Naive thymus-derived CD4-positive, alpha-beta T cell (primary cell): ENCODE measurements around the gene REX1BD. TPM values are rescaled to one million over a fixed set of nuclear protein-coding genes. Genes with fewer than 3 reads are reported as not detected.

Experiments used
- ATAC-seq: fragments of 150-1000 bp; cut with Tn5 transposase; 2 replicates; pipeline ENCODE4 v1.10.0; 2021; ENCODE audit warnings: mild to moderate bottlenecking, moderate library complexity
- CTCF ChIA-PET: fragments of 350-600 bp; sonication (Branson Sonifier 250); formaldehyde crosslinking; loops from one replicate; lab custom pipeline; 2021; ENCODE audit warnings: antibody characterized with exemption; lab: Charles Lee
- POLR2A ChIA-PET: fragments of 350-600 bp; sonication (Branson Sonifier 250); formaldehyde crosslinking; loops from one replicate; lab custom pipeline; 2021; ENCODE audit warnings: antibody characterized with exemption, inconsistent platforms; lab: Charles Lee
- DNase-seq, 9 donors: peaks; one replicate each; pipeline versions ENCODE4 v3.0.0 to v3.0.0-alpha.2; 2020 to 2022; ENCODE audit warnings: mixed read lengths in 1 of 9
- H3K27ac ChIP-seq: one replicate; pipeline ENCODE4 v1.7.0; 2013; ENCODE audit warnings: mild to moderate bottlenecking, low read depth, low read length, moderate library complexity
- H3K27me3 ChIP-seq, 2 donors: one replicate each; pipeline ENCODE4 v1.7.0; 2013; ENCODE audit warnings: low read length in 2 of 2, mild to moderate bottlenecking in 2 of 2, moderate library complexity in 2 of 2; ENCODE audit not compliant: control insufficient read depth in 2 of 2, insufficient read depth in 2 of 2
- H3K36me3 ChIP-seq, 3 experiments: 1 replicate in 2 of 3; 2 replicates in 1 of 3; pipeline ENCODE4 v1.7.0; 2013; ENCODE audit warnings: low read length in 3 of 3, mild to moderate bottlenecking in 3 of 3, moderate library complexity in 1 of 3; ENCODE audit not compliant: insufficient read depth in 3 of 3, control insufficient read depth in 2 of 3
- H3K4me1 ChIP-seq, 2 donors: one replicate each; pipeline ENCODE4 v1.7.0; 2013; ENCODE audit warnings: low read length in 2 of 2, mild to moderate bottlenecking in 2 of 2, moderate library complexity in 1 of 2; ENCODE audit not compliant: control insufficient read depth in 2 of 2, insufficient read depth in 2 of 2
- H3K4me3 ChIP-seq: 2 replicates; pipeline ENCODE4 v1.7.0; 2013; ENCODE audit warnings: mild to moderate bottlenecking, low read length
- H3K9me3 ChIP-seq, 3 experiments: 1 replicate in 2 of 3; 2 replicates in 1 of 3; pipeline ENCODE4 v1.7.0; 2013; ENCODE audit warnings: low read length in 3 of 3; ENCODE audit not compliant: control insufficient read depth in 2 of 3
- H3K27ac Mint-ChIP-seq, 9 donors: one replicate each; pipeline ENCODE4 v1.8.0; 2020 to 2022; ENCODE audit warnings: mixed read lengths in 9 of 9, mild to moderate bottlenecking in 8 of 9, moderate library complexity in 5 of 9, inconsistent platforms in 2 of 9
- H3K27me3 Mint-ChIP-seq, 5 donors: one replicate each; pipeline ENCODE4 v1.8.0; 2021 to 2022; ENCODE audit warnings: mixed read lengths in 5 of 5, mild to moderate bottlenecking in 1 of 5
- H3K36me3 Mint-ChIP-seq, 5 donors: one replicate each; pipeline ENCODE4 v1.8.0; 2020 to 2022; ENCODE audit warnings: mixed read lengths in 5 of 5, mild to moderate bottlenecking in 3 of 5, inconsistent platforms in 1 of 5
- H3K4me1 Mint-ChIP-seq, 7 donors: one replicate each; pipeline ENCODE4 v1.8.0; 2020 to 2022; ENCODE audit warnings: mixed read lengths in 7 of 7, mild to moderate bottlenecking in 3 of 7, inconsistent platforms in 1 of 7
- H3K4me3 Mint-ChIP-seq, 10 donors: one replicate each; pipeline ENCODE4 v1.8.0; 2020 to 2022; ENCODE audit warnings: mild to moderate bottlenecking in 10 of 10, mixed read lengths in 10 of 10, moderate library complexity in 6 of 10, inconsistent platforms in 2 of 10
- H3K9me3 Mint-ChIP-seq, 11 donors: one replicate each; pipeline ENCODE4 v1.8.0; 2020 to 2022; ENCODE audit warnings: mixed read lengths in 11 of 11, mild to moderate bottlenecking in 4 of 11, inconsistent platforms in 1 of 11, moderate library complexity in 1 of 11
- intact Hi-C, 2 donors: fragments of 100-400 bp; cut with micrococcal nuclease; formaldehyde crosslinking; loops; one replicate each; pipeline ENCODE4 v1.15.1; 2023
- polyA plus RNA-seq, 2 donors: library from polyadenylated mRNA; unstranded; fragments of 300-500 nt; fragmentation: Illumina TruSeq; gene quantifications; one replicate each; pipeline ENCODE4 v1.2.3, GENCODE V29; 2021
- total RNA-seq, 6 experiments: library from RNA in 5 of 6; stranded (reverse) in 5 of 6; gene quantifications; 1 replicate in 5 of 6; 2 replicates in 1 of 6; pipeline ENCODE4 v1.2.3 and lab custom pipeline; 2021 to 2026

Gene REX1BD
- total and polyA plus RNA-seq, 7 experiments from 2014 or later, result 83.9 to 197 (median 151) TPM

DNA sequence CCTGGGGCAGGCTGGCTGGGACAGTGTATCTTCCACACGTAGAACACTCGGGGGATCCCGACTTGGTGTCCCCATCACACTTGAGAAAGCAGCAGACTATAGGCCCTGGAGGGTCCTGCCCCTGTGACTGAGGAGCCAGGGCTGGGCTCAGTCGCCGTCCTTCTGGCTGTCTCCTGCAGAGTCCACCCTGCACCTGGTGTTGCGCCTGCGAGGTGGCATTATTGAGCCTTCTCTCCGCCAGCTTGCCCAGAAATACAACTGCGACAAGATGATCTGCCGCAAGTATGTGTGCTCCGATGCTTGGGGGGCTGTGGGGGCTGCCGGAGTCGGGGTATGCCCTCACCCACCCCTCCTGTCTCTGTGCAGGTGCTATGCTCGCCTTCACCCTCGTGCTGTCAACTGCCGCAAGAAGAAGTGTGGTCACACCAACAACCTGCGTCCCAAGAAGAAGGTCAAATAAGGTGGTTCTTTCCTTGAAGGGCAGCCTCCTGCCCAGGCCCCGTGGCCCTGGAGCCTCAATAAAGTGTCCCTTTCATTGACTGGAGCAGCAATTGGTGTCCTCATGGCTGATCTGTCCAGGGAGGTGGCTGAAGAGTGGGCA lies 13.8 kb upstream of the REX1BD start:
- Histone ChIP-seq H3K9me3 (no peaks in the 10 kb centered on the region), H3K27ac (no peak overlapping the region), H3K4me3 (no peak overlapping the region), H3K27me3 (no peaks in the 10 kb centered on the region), H3K36me3 (peaks cover 14 to 55% (median 30%) of the 10 kb centered on the region in 3 experiments), H3K4me1 (peaks cover 17% of the 10 kb centered on the region in 2 donors)
- H3K27me3 Mint-ChIP-seq, result peaks cover 0 to 2% (median 0%) of the 10 kb centered on the region in 5 donors
- DNase-seq, result no peak
- peak overlapping the region in 5 of 10 donors; percentile 12 to 58 (median 48) for H3K4me3 Mint-ChIP-seq
- ATAC-seq, result no peak
- CTCF ChIA-PET, result no interaction called here
- H3K27ac Mint-ChIP-seq, result peak overlapping the region in 3 of 9 donors; percentile 46 to 81 (median 55)
- intact Hi-C loops, result loop anchor here in 1 of 2 donors (10.0 kb wide), 1 partner anchor 100 kb away; no protein-coding TSS in a partner anchor
- H3K4me1 Mint-ChIP-seq, result peaks cover 14 to 38% (median 25%) of the 10 kb centered on the region in 7 donors
- peaks cover 0 to 2% (median 0%) of the 10 kb centered on the region in 11 donors for H3K9me3 Mint-ChIP-seq
- POLR2A ChIA-PET, result interaction anchor here (1.8 kb wide), 1 partner anchor 344 kb away, joined by 4 read pairs; the partner anchor contains the start of genes COPE and DDX49
- peaks cover 0 to 31% (median 13%) of the 10 kb centered on the region in 5 donors for H3K36me3 Mint-ChIP-seq

DNA sequence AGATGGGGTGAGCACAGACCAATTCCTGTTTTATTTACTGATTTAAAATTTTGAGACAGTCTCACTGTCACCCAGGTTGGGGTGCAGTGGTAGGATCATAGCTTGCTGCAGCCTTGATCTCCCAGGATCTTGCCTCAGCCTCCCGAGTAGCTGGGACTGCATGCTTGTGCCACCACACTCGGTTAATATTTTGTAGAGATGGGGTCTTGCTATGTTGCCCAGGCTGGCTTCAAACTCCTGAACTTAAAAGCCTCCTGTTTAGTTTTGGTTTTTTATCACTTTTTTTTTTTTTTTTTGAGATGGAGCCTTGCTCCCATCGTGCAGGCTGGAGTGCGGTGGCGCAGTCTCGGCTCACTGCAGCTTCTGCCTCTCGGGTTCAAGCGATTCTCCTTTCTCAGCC lies 12.2 kb upstream of the REX1BD start:
- Mint-ChIP-seq H3K27ac (no peak overlapping the region), H3K9me3 (peaks cover 0 to 2% (median 0%) of the 10 kb centered on the region in 11 donors), H3K4me3 (no peak overlapping the region), H3K27me3 (peaks cover 0 to 2% (median 0%) of the 10 kb centered on the region in 5 donors), H3K4me1 (peaks cover 12 to 35% (median 22%) of the 10 kb centered on the region in 7 donors), H3K36me3 (peaks cover 0 to 26% (median 13%) of the 10 kb centered on the region in 5 donors)
- Histone ChIP-seq H3K4me3 (no peak overlapping the region), H3K36me3 (peaks cover 14 to 55% (median 30%) of the 10 kb centered on the region in 3 experiments), H3K4me1 (peaks cover 17% of the 10 kb centered on the region in 2 donors), H3K27me3 (no peaks in the 10 kb centered on the region), H3K27ac (no peak overlapping the region), H3K9me3 (no peaks in the 10 kb centered on the region)
- ATAC-seq (no peak), DNase-seq (no peak)
- ChIA-PET CTCF (interaction anchor here (0.6 kb wide), 1 partner anchor 404 kb away, joined by 4 read pairs; no protein-coding TSS in a partner anchor), POLR2A (interaction anchor here (0.7 to 0.9 kb wide), 2 partner anchors 12 to 50 kb away, joined by 3 to 4 read pairs; partner anchors contain the start of gene REX1BD)
- intact Hi-C loops, result loop anchor here in 1 of 2 donors (10.0 kb wide), 1 partner anchor 102 kb away; no protein-coding TSS in a partner anchor

DNA sequence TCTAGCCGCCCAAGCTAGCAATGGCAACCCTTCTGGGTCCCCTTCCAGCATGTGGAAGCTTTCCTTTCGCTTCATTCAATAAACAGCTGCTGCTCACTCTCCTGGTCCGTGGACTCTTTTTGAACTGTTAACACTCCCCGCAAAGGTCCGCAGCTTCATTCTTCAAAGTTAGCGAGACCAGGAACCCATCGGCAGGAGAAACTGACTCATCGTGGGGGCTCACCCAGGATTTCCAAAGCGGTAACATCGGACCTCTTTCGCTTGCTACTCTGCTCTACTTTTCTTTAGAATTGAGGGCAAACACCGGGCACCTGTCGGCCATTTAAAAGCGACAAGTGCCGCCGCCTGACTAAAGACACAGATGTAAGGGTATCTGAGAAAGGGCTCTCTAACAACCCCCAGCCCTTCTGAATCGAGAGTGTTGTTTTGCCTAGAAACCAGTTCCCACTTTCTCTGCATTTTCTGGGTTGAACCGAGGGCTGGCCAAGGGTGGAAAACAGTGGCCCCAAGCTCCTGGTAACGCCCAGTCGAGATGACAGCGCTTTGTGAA lies 11.2 kb upstream of the REX1BD start:
- Mint-ChIP-seq H3K36me3 (peaks cover 0 to 25% (median 13%) of the 10 kb centered on the region in 5 donors), H3K9me3 (peaks cover 0 to 2% (median 0%) of the 10 kb centered on the region in 11 donors), H3K4me3 (no peak overlapping the region), H3K27me3 (no peaks in the 10 kb centered on the region), H3K27ac (peak overlapping the region in 1 of 9 donors; percentile 67), H3K4me1 (peaks cover 6 to 24% (median 12%) of the 10 kb centered on the region in 7 donors)
- peaks cover 14 to 51% (median 30%) of the 10 kb centered on the region in 3 experiments for H3K36me3 ChIP-seq
- DNase-seq (no peak), ATAC-seq (no peak)
- H3K27ac ChIP-seq, result no peak overlapping the region
- ChIA-PET POLR2A (no interaction called here), CTCF (no interaction called here)
- intact Hi-C loops, result loop anchor here in 1 of 2 donors (10.0 kb wide), 1 partner anchor 103 kb away; no protein-coding TSS in a partner anchor
- no peak overlapping the region for H3K4me3 ChIP-seq
- H3K9me3 ChIP-seq, result no peaks in the 10 kb centered on the region
- H3K4me1 ChIP-seq, result peaks cover 12 to 14% of the 10 kb centered on the region in 2 donors
- no peaks in the 10 kb centered on the region for H3K27me3 ChIP-seq

DNA sequence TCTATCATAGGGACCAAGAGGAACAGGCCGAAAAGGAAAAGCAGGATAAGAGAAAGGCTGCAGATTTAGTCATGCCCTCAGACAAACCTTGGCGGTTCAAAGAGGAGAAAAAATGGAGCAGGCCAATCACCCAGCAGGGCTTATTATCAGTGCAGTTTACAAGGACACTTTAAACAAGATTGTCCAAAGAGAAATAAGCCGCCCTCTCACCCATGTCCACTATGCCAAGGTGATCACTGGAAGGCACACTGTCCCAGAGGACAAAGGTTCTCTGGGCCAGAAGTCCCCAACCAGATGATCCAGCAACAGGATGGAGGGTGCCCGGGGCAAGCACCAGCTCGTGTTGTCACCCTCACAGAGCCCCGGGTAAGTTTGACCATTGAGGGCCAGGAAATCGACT lies 8.3 kb upstream of the REX1BD start:
- H3K9me3 ChIP-seq, result no peaks in the 10 kb centered on the region
- no peak overlapping the region for H3K27ac Mint-ChIP-seq
- peaks cover 0 to 13% (median 2%) of the 10 kb centered on the region in 5 donors for H3K36me3 Mint-ChIP-seq
- H3K27me3 ChIP-seq, result no peaks in the 10 kb centered on the region
- no peaks in the 10 kb centered on the region for H3K27me3 Mint-ChIP-seq
- ChIA-PET POLR2A (interaction anchor here (0.8 to 1.7 kb wide), 2 partner anchors 9 to 271 kb away, joined by 3 to 9 read pairs; partner anchors contain the start of gene UBA52), CTCF (interaction anchor here (0.5 kb wide), 1 partner anchor 80 kb away, joined by 4 read pairs; no protein-coding TSS in a partner anchor)
- H3K9me3 Mint-ChIP-seq, result peaks cover 0 to 2% (median 0%) of the 10 kb centered on the region in 11 donors
- DNase-seq, result no peak
- no peak overlapping the region for H3K4me3 Mint-ChIP-seq
- H3K27ac ChIP-seq, result no peak overlapping the region
- H3K4me3 ChIP-seq, result no peak overlapping the region
- no peak for ATAC-seq
- H3K36me3 ChIP-seq, result peaks cover 7 to 32% (median 9%) of the 10 kb centered on the region in 3 experiments
- peaks cover 0 to 4% of the 10 kb centered on the region in 2 donors for H3K4me1 ChIP-seq
- peaks cover 2 to 9% (median 3%) of the 10 kb centered on the region in 7 donors for H3K4me1 Mint-ChIP-seq
- intact Hi-C loops, result loop anchor here in 1 of 2 donors (10.0 kb wide), 1 partner anchor 126 kb away; no protein-coding TSS in a partner anchor

DNA sequence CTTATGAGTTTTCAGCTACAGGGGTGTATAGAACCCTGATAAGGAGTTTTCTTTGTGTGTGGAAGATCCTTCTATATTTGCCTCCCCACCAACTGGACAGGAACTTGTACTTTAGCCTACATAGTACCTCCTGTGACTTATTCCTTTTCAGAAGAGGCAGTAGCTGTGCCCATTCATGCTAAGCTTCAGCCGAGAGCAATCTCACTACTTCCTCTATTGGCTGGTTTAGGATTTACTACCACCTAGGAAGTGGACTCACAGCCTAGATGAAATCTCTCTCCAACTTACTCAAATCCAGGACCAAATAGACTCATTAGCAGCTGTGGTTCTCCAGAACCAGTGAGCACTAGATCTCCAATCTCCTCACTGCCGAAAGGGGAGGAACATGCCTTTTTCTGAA lies 2.3 kb upstream of the REX1BD start:
- Histone ChIP-seq H3K9me3 (no peaks in the 10 kb centered on the region), H3K4me1 (peaks cover 18 to 33% of the 10 kb centered on the region in 2 donors), H3K4me3 (no peak overlapping the region), H3K27ac (no peak overlapping the region), H3K36me3 (peaks cover 0 to 7% (median 0%) of the 10 kb centered on the region in 3 experiments), H3K27me3 (no peaks in the 10 kb centered on the region)
- Mint-ChIP-seq H3K4me3 (peak overlapping the region in 4 of 10 donors; percentile 16 to 53 (median 28)), H3K36me3 (peaks cover 0 to 18% (median 0%) of the 10 kb centered on the region in 5 donors), H3K27ac (peak overlapping the region in 7 of 9 donors; percentile 9 to 96 (median 51)), H3K4me1 (peaks cover 20 to 52% (median 38%) of the 10 kb centered on the region in 7 donors), H3K27me3 (no peaks in the 10 kb centered on the region), H3K9me3 (peaks cover 0 to 2% (median 0%) of the 10 kb centered on the region in 11 donors)
- ChIA-PET POLR2A (interaction anchor here (0.9 to 2.3 kb wide), 4 partner anchors 11 to 64 kb away, joined by 3 to 19 read pairs (median 4); partner anchors contain the start of gene UBA52), CTCF (interaction anchor here (0.8 kb wide), 1 partner anchor 259 kb away, joined by 3 read pairs; no protein-coding TSS in a partner anchor)
- ATAC-seq (no peak), DNase-seq (no peak)
- intact Hi-C loops, result loop anchor here (5.0 to 10.0 kb wide), 3 partner anchors 96 to 246 kb away; partner anchors contain the start of genes CRTC1 (in 1 of the 2) and UPF1 (in 1 of the 2)

DNA sequence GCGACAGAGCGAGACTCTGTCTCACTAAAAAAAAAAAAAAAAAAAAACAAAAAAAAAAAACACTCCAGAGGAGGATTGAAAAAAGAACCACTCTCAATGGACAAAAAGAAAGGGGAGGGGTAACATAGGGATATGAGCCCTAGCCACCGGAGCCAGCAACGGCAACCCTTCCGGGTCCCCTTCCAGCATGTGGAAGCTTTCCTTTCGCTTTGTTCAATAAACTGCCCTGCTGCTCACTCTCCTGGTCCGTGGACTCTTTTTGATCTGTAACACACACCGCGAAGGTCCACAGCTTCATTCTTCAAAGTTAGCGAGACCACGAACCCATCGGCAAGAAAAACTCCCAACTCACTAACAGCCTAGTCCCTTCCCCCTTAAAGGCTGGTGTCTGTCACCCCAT lies 1.0 kb upstream of the REX1BD start:
- Mint-ChIP-seq H3K4me1 (peaks cover 20 to 52% (median 38%) of the 10 kb centered on the region in 7 donors), H3K4me3 (peak overlapping the region; percentile 47 to 95 (median 89)), H3K36me3 (peaks cover 0 to 18% (median 0%) of the 10 kb centered on the region in 5 donors), H3K27ac (peak overlapping the region in 7 of 9 donors; percentile 91 to 96 (median 93)), H3K9me3 (peaks cover 0 to 2% (median 0%) of the 10 kb centered on the region in 11 donors), H3K27me3 (no peaks in the 10 kb centered on the region)
- Histone ChIP-seq H3K36me3 (peaks cover 0 to 7% (median 0%) of the 10 kb centered on the region in 3 experiments), H3K4me3 (peak overlapping the region; percentile 72), H3K4me1 (peaks cover 18 to 33% of the 10 kb centered on the region in 2 donors), H3K27ac (peak overlapping the region; percentile 88), H3K9me3 (no peaks in the 10 kb centered on the region), H3K27me3 (no peaks in the 10 kb centered on the region)
- DNase-seq (peak in 1 of 9 donors; percentile 7), ATAC-seq (no peak)
- intact Hi-C loops, result loop anchor here (5.0 to 10.0 kb wide), 3 partner anchors 95 to 245 kb away; partner anchors contain the start of genes CRTC1 (in 1 of the 2) and UPF1 (in 1 of the 2)
- POLR2A ChIA-PET, result interaction anchor here (1.5 to 2.9 kb wide), 7 partner anchors 11 to 244 kb away, joined by 4 to 47 read pairs (median 15); partner anchors contain the start of genes ELL, KXD1, UBA52 and UPF1
- CTCF ChIA-PET, result interaction anchor here (0.7 to 1.5 kb wide), 4 partner anchors 30 to 279 kb away, joined by 3 to 6 read pairs (median 3); partner anchors contain the start of gene KXD1
